HG02852 (cell line): ENCODE data around the gene ELF4.

Source experiments
- ATAC-seq: cut with Tn5 transposase; IDR thresholded peaks from one replicate; pipeline ENCODE4 v1.9.1; 2021; ENCODE audit warnings: mild to moderate bottlenecking, moderate library complexity; ENCODE audit not compliant: unreplicated experiment

ELF4 gene

DNA sequence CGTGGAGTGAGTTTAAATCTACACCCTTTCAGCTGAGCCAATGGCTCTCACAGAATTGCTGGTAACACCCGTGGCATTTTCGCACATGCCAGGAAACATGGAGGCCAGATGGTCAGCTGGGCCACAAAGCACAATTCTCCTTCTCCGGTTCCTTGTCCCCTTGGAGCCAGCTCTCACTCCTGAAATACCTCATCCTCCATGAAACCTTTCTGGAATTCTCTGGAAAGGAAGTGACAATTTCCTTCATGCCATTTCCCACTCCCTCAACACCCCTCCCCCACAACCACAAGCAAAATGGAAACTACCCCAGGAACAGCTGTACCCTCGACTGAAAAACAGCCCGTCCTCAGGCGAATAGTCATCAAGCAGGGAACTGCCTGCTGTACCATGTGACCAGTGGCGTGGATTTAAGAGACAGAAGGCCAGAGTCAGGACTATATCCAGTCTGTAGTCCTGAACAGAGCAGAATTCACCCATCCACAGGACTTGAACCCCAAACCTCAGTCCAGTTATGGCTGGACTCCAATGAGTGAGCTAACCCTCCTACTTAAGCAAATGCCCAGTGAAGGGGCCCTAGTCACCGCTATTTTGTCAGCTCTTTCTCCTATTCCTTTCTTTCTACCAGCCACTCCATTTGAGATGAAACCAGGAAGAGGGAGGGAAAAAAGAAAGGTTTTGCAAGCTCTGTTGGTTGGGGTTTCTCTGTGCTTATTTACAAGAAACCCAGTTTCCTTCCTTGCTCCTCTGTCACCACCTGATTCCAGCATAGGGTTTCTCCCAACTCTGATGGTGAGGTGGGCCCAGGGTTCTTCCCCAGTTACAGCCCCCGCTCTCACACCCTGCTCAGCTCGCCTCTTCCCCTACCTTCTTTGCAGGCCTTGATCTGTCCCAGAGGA, 24.5 kb downstream of the ELF4 start:
- ATAC-seq = no peak

DNA sequence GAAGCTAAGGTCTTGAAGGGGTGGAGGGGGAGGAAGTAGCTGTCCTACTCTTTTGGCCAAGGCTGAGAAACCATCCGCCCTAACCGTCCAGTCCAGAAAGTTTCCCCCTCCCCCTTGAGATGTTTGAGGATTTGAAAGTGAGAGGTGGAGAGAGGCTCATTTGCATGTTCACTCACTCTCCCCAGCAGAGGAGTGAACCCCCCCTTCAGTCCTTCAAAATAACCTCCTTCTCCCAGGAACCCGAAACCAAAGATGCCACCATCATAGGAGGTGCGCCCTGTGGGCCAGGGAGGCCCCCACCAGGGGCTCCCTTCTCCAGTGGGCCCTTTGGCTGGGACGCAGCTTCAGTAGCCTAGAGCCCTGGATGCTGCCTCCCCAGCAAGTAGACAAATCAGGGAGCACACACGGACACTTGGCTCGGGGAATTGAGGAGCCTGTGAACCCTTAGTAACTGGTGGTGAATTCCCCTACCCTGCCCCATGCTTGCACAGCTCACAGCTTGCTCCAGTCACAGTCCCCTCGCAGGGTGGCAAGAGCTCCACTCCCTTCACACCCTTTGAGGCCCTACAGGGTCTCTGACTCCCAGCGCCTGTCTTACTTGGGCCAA, 25.6 kb downstream of the ELF4 start:
- peak; percentile 44 for ATAC-seq

DNA sequence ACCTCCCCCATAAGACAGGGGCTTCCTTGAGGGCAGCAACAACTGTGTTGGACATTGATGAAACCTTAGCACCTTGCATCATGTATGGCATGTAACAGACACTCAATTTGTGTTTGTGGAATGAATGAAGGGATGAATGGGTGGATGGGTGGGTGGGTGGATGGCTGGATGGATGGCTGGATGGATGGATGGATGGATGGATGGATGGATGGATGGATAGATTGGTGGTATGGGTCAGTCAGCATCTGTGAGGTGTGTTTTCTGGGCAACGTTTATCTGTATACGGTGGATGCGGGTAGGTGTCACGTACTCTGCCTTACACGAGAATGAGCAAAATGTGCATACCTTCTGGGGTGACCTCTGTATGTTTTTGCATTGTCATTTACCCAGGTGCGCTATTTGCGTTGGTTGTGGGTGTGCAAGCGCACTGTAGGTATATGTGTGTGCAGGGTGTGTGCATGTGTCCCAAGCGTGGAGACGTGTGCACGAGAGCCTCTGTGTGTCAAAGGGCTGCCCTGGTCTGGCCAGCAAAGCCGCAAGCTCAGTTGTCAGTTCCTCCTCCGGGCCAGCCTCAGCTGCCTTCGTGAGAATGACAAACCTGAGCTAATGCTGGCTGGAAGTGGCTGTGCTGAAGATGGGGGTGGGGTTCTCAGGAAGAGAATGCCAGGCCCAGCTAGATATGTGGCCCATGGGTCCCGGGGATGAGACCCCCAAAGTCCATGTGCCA, 26.5 kb downstream of the ELF4 start:
- peak; percentile 26 for ATAC-seq

DNA sequence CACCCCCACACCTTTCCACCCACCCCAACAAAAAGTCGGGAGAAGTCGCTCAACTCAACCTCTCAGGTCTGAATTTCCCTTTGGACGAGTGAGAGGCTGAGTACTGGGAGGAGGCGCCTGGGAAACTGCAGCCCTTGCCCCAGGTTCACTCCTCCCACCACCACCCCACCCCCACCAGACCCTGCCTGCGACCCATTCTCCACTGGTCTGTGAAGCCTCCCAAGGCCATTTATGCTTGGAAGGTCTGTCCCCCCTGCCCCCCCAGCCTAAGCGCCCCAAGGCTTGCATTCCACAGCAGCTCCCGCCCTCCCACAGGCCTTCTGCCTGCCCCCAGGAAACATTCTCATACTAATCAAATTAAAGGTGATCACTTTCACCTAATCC, 27.2 kb downstream of the ELF4 start:
- ATAC-seq = no peak

DNA sequence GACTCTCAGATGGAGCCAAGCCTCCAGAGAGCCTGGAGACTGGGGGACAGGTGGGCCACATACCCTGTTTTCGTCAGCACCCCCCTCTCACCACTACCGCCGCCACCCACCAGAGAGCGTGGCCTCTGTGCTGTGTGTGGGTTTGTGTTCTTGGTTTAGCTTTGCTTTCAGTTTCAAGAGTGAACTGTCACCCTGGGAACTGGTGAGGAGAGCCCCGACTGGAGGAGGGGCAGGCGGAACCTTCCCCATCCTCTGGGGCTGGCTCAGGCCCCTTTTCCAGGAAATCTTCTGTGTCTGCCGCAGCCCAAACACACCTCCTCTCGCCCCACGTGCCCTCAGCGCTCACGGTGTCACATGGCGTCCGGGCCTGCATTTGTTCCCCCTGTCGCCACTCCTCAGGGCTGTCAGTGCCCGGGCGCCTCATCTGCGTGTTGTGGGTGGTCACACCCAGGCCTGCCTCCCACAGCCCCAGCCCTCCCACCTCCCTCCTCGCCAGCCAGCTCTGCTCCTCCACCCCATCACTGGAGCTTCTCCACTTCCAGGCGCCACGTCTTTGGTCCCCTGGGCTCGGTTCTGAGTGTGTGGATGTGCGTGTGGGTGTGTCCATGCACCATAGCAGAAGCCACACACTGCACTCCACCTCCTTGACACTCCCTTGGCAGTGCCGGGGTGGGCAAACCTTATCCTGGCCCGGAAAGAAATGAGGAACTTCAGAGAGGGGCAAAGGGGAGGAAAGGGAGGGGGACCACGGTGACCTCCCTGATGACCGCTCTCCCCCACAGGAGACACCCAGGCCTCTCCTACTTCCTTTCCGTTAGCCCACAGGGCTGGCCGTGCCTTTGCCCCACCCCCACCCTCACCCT, 27.8 kb downstream of the ELF4 start:
- ATAC-seq = peak; percentile 59

DNA sequence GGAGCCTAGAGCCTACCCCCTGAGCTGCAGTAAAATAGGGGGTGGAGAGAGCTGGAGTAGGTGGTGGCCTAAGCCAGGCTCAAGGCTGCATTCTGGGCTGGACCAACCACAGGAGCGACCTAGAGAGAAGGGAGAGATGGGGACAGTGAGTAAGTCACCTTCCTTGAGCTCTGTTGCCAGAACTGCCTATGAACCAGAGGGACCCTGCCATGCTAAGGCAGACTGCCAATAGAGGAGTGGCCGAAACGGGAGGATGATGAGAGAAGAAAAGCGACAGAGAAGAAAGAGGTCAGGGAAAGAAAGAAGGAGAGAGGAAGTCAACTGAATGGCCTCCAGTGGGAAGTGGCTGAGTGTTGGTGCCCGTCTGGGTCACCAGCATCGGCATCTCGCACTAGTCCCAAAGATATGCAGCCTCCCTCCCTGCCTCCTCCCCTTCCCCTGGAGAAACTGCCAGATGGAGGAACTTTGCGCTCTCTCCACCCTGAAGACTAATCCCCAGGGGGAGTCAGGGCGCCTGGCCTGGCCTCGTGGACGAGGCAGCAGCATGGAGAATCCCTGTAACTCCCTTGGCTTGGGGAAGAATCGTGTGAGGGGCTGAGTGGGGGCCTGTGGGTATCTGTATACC, 28.8 kb downstream of the ELF4 start:
- ATAC-seq = no peak

DNA sequence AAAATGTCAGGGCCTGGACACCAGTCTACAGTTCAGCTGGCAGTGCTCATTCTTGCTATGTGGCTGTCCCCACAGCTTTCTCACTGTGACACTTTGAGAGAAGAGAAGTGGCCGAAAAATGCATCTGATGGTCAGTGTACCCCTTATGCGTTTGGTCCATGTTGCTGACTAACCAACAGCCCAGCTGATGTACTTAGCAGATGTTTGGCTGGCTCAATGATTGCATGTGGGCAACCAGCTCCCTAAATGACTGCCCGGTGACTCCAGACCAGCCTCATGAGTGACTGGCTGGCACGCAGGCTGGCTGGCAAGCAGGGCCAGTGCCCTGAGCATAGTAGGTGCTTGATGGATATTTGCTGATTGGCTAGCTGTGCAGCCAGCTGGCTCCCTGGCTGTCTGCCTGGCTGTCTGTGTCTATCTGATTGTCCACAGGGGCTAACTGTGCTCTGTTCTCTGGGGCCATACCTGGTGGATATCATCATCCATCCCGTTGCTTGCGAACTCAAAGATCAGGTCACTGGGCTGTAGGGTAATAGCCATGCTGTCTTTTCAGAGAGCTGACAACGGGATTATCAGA, 29.4 kb downstream of the ELF4 start:
- ATAC-seq = no peak

DNA sequence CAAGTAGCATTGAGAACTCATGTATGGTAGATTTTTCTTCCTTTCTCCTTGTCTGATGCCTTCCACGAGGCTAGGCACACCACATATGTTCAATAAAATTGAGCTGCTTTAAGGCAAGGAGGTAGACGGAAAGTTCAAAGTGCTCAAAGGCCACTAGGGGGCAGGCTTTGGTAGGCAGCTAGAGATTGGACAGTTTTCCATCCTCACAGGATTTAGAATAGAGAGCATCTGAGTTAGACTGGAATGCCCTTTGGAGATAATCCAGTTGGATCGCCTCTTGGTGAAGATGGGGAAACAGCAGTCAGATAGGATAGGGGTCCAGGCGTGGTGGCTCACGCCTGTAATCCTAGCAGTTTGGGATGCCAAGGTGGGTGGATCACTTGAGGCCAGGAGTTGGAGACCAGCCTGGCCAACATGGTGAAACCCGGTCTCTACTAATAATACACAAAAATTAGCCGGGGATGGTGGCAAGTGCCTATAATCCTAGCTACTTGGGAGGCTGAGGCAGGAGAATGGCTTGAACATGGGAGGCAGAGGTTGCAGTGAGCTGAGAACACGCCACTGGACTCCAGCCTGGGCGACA, 30.4 kb downstream of the ELF4 start:
- ATAC-seq = no peak

DNA sequence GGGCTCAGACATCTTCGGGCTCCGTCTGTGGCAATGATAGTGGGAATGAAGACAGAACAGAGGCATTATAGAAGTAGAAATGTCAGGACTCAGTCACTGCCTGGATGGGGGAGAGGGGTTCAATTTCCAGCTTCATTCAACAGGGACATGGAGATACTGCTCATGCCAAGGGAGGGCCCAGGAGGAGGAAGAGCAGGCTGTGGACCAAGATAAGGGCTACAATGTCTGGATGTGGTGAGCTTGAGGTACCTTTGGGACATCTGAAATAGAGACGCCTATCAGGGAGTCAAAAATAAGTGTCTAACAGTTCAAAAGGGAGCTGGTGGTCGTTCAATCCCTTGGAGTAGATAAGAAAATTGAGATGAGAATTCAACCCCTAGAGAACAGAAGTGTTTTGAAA, 34.5 kb downstream of the ELF4 start:
- no peak for ATAC-seq

DNA sequence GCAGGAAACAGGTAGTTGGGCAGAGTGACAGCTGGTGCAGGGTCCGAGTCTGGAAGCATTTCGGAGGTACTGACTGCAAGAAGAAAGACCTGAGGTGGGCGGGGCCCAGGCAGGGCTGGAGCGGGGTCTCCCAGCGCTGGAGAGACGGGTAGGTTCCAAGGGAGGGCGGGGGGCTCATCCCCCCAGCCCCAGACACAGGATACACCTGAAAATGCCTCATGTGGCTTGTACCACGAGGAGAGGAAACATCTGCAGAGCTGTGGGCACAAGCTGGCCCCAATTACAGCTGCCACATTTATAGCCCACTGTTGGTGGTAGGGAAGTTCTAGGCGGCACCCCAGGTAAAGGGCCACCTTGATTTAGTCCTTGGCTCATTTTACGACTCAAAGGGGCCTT, 38.0 kb downstream of the ELF4 start:
- ATAC-seq = no peak

DNA sequence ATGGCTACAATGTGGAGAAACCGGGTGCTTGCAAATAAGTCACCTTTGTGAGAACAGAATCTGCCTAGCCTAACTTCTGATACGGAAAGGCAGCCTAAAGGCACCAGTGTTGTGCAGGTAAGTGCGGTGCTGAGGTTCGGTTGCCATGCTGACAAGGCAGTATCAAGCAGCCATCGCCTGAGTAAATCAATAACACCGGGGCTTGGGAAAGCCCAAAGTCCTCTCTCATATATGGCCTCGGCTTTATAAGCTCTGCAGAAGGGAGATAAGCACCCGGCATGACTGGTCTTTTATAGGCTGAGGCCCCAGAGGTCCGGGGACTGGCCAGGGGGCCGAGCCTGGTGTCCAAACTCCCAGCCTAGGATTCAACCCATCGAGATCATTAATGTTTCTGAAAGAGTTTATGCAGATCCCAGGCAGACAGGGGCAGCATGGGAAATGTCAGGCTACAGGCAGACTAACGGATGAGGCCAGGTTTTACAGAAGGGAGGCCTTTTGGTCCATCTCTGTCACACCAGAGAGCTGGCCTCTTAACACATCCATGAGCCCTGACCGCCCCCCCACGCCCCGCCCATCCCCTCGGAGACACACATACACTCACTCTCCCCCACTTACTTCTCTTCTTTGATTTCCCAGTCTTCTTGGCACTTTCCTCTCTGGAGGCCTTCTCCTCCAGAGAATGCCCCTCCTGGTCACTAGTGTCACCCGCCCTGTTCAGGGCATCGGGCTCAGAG, 38.5 kb downstream of the ELF4 start:
- ATAC-seq = no peak

DNA sequence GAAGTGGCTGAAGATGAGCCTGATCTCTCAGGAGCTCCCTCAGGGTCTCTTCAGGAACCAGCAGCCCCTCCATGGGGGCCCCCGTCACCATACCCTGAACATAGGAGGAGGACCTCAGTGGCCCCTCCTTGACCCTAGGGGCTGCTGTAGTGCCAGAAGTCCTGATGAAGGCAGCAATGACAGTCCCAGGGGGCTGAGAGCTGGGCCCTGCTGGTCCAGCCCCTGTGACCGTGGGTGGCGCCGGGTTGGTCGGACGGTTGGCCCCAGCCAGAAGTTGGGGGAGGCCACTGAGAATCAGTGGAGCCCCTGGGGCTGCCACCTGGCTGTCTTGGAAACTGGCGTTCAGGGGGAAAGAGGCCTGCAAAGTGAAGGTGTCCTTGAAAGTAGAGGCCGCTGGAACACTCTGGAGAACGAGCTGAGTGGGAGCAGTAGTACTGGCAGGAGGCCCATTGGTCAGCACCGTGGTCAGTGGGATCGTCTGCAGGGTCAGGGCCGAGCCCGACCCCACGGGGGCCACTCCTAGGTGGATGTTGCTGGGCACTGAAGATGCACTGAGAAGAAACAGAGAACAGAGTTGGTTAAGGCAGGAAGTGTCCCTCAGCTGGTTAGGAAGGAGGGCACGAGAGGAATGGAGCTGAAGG, 43.2 kb downstream of the ELF4 start:
- no peak for ATAC-seq

DNA sequence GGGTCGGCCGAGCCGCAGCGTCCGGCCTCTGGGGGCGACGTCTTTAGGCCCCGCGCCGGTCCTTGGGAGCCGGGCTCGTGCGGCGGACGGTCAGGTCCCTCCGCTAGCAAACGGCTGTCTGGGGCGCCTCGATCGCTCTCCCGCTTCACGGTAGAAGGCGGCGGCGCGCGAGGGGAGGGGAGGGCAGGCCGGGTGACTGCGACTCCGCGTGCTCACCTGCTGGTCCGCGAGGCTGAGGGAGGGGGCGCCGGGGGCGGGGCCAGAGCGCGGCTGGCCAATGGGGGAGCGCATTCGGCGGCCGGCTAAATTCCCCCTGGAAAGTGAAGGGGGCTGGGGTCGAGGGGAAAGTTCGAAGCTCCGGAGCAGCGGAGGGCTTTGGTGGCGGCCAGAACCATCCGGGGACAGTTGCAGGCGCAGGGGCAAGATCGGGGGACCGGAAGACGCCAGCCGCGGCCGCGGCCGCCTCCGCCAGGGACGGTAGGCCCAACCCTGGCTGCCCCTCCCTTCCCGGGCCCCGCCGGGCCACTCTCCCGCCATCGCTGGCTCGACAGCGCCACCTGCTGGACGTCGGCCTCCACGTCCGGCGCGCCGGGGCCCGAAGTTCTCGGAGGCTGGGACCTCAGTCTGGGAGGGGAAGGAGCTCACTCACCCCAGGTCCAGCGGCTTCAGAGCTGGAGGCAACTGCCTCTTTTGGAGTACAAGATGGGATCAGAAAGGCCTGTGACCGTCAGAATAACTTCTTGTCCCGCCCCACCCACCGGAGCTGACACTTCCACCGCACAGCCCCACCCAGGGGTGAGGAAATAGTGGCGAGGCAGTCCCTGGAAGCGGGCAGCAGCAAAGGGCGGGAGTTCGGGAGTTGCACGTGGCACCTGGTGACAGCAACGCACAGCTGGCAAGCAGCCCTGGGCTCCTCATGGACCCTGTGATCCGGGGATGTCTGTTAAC, 49.9 kb downstream of the ELF4 start:
- ATAC-seq = peak; percentile 90

DNA sequence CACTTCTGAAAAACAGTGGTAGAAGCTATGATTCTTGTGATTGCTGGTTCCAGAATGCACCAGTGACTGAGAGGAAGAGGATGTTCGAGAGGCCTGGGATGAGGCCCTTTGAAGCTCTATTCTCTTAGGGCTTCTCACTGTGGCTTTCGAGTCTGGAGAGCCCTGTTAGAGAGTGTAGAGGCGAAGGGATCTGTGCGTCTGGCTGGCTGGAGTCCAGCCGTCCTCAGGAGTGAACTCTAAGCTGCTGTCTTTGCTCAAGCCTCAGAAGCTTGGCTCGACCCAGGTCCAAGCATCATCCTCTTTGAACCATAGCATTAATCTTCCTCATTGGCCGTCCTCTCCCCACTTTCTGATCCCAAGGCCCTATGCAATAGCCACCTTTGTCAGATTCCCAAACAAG, 51.6 kb downstream of the ELF4 start:
- ATAC-seq = no peak

DNA sequence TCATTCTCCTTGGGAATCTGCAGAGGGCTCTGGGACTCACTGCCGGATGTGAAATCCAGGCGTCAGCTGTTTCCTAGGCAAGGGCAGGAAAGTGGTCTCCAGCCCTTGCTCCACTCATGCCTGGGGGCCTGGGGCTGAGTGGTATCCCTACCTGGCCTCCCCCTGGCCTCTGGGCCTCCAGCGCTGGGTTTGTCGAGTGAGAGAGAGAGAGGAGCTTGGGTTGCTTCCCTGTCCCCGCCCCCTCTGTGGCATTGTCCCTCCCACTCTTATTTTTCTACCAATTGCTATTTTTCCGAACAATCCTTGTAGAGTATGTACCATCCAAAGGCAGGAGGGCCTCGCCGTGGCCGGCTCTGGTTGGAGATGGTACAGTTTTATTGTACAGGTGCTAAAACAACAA, 53.1 kb downstream of the ELF4 start:
- ATAC-seq = no peak

DNA sequence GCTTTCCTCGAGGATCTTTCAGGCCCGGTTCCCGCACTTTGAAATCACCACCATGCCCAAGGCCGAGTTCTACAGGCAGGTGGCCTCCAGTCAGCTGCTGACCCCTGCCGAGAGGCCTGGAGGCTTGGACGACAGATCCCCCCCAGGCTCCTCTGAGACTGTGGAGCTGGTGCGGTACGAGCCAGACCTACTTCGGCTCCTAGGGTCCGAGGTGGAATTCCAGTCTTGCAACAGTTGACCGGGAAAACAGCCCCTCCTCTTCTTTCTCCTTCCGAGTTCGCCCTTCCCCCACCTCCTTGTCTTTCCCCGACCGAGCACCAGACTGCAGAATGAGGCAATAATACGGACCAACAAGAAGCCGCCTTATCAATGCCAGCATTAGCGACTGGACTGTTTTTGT, 54.4 kb downstream of the ELF4 start:
- no peak for ATAC-seq

DNA sequence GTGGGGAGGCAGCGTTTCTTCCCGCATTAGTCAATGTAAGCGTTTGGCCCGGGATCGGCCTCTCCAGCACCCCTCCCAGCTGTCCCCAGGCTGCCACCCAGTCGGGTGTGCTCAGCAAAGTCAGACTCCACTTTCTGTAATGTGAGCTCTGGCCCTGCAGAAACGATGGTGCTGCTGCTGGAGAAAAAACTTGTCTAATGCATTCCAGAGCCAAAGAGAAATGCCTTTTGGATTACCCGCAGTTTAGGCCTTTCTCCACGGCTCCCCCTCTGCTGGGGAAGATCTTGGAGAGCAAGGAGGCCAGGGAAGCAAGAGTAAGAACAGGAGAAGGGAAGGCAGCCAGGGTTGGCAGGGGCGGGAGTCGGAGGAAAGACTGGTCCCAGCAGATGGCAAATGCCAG, 55.2 kb downstream of the ELF4 start:
- ATAC-seq = no peak

DNA sequence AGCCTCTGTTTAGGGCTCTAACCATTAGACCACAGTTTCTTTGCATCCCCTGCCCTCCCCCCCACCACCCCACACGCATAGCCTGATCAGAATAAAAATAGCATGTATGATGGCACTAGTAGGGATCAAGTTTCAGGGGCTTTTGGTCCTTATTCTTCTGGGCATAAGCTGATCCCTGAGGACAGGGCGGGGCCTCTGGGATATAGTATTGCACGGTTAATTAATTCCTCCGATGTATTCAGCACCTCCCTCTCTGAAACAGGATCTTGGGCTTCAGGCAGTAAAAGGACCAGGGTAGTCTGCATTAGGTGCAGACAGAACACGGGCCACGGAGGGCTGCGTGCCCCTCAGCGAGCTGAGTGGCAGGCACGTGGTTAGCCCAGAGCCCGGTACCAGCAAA, 57.1 kb downstream of the ELF4 start:
- ATAC-seq = no peak
